Stimulated activated CD4-positive, alpha-beta T cell treated with anti-CD3 and anti-CD28 coated beads, TNF-alpha, amount 100 ng/mL, for 48 hours (primary cell): ENCODE data around the gene TRH.
"Not testable (repeated sequence)": the region's sequence is repeated elsewhere in the genome, so short reads cannot be mapped to it uniquely, and the experiment has no call there.

Experiments used
- DNase-seq, 3 donors: peaks; one replicate each; pipeline ENCODE4 v3.0.0-alpha.2; 2020; ENCODE audit warnings: low read depth in 3 of 3

The TRH gene

GRCh38 chr3:130010556-130010955 is 36.0 kb downstream of the TRH start:
- DNase-seq = no peak

GRCh38 chr3:130012108-130012507 is 37.6 kb downstream of the TRH start:
- DNase-seq = not testable (repeated sequence)

- DNase-seq = not testable (repeated sequence)
Measured at GRCh38 chr3:130013246-130013645, 38.7 kb downstream of the TRH start.

DNA sequence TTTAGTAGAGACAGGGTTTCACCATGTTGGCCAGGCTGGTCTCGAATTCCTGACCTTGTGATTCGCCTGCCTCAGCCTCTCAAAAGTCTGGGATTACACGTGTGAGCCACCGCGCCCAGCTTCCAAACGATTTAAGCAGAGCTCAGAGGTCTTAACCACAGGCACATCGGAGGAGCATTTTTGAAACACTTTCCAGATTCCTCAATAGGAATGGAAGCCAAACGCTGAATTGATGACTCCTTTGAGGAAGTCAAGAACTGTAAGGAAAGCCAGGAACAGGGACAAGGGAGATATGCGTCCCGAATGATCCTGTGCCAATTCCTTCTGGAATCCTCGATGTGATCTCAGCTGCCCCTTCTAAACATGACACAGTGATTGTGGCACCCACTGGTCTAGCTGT is 40.0 kb downstream of the TRH start:
- DNase-seq = no peak

GRCh38 chr3:130017661-130018060 is 43.1 kb downstream of the TRH start:
- DNase-seq = not testable (repeated sequence)

GRCh38 chr3:130026146-130026829 is 51.8 kb downstream of the TRH start:
- DNase-seq = peak in 1 of 3 donors; percentile 15

DNA sequence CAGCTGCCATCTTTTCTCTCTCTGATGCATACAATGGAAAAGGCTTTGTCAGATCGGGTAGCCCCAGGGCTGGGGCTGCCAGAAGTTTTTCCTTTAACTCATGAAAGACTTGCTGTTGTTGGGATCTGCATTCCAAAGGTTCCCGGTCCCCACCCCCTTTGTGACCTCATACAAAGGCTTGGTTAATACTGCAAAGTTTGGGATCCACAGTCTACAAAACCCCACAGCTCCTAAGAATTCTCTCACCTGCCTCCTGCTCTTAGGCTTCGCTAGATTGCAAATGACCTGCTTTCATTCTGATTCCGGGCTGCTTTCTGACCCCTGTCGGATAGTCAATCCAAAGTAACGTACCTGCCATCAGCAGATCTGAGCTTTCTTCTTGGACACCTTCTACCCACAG is 52.9 kb downstream of the TRH start:
- DNase-seq = not testable (repeated sequence)
